ENCODE data around the gene AGAP3.

GRCh38 chr7:151064993-151065392 lies 21.3 kb upstream of the AGAP3 start:
- TF ChIP-seq CTCF (IDR thresholded peaks at IDR 0.05; ENCODE audit: borderline replicate concordance, extremely low read depth, low read length, poor library complexity, severe bottlenecking), result no peak
- TF ChIP-seq EZH2 (IDR thresholded peaks at IDR 0.05; ENCODE audit: borderline replicate concordance, low read depth, low read length, severe bottlenecking), result no peak

All from DND-41 (cell line).